Aortic smooth muscle cell (primary cell): Measurements from ENCODE around the gene ZNF680. TPM values are rescaled to one million over a fixed set of nuclear protein-coding genes. Genes with fewer than 3 reads are reported as not detected.

Experiments
- total RNA-seq: library from RNA; depleted of rRNA; stranded (reverse); fragments of >200 nt; gene quantifications from 2 replicates; pipeline ENCODE4 v1.2.3, GENCODE V29; 2014

The ZNF680 gene
- 9.0 and 11.0 TPM in 2 replicates for total RNA-seq

GRCh38 chr7:64562626-64563278 is at the start of gene ZNF680:
Gene ZNF680, minus strand, starts transcription at chr7:64563071. Its CDS starts 117 bp downstream, at chr7:64562954.

Other genes with a start within 250 kb of the ZNF680 start
- gene ZNF736, start 249.1 kb downstream of the ZNF680 start, total RNA-seq = 9.5 and 10.9 TPM in 2 replicates
- gene ZNF107, start 103.1 kb upstream of the ZNF680 start, total RNA-seq = 1.7 TPM in 2 replicates
- 3.2 TPM in 2 replicates for gene ZNF138, start 231.4 kb upstream of the ZNF680 start, total RNA-seq